HepG2 (cell line): ENCODE results near the gene TBC1D20. TPM values are rescaled to one million over a fixed set of nuclear protein-coding genes. Genes with fewer than 3 reads are reported as not detected.

Source experiments
- ATAC-seq: fragments of 200-7000 bp; cut with Tn5 transposase; 3 replicates; pipeline ENCODE4 v1.9.1; 2020; ENCODE audit warnings: mild to moderate bottlenecking, moderate library complexity
- BruUV-seq: library from RNA; stranded (reverse); fragments of 400-500 nt; replicated peaks from 2 replicates; lab custom pipeline; 2021; lab: Mats Ljungman, UMichigan
- CTCF ChIA-PET: fragments of 300-600 bp; formaldehyde crosslinking; extraction: SDS; loops from one replicate; lab custom pipeline; 2021; ENCODE audit warnings: low total read pairs, inconsistent platforms, low intra/inter-chr PET ratio; lab: Yijun Ruan, JAX
- POLR2A ChIA-PET: fragments of 350-600 bp; sonication (Branson Sonifier 250); formaldehyde crosslinking; loops from one replicate; lab custom pipeline; 2020; ENCODE audit warnings: antibody characterized with exemption, inconsistent platforms; lab: Yijun Ruan, JAX
- DNase-seq: peaks from one replicate; pipeline ENCODE4 v3.0.0-alpha.2; 2015; ENCODE audit warnings: low spot score
- FAIRE-seq: peaks from 3 replicates; lab custom pipeline; 2011; peaks lifted over from hg19 to GRCh38; lab: Jason Lieb, UNC
- H2AFZ ChIP-seq: one replicate; pipeline ENCODE4 v1.6.1; 2011; ENCODE audit warnings: low read length, inconsistent platforms
- H3K27ac ChIP-seq: fragments of 300-600 bp; 3 replicates; pipeline ENCODE4 v1.8.0; 2011; ENCODE audit warnings: mixed run types, mild to moderate bottlenecking, mixed read lengths, low read length, inconsistent platforms; ENCODE audit not compliant: insufficient read depth; ENCODE audit errors: extremely low read length
- H3K27me3 ChIP-seq, 2 experiments: fragments of 200-600 bp in 1 of 2; 2 replicates in 1 of 2; 3 replicates in 1 of 2; pipeline versions ENCODE4 v1.6.0 to v1.8.0; 2011; ENCODE audit warnings: low read length in 2 of 2, mild to moderate bottlenecking in 2 of 2, moderate library complexity in 2 of 2, inconsistent platforms in 1 of 2; ENCODE audit not compliant: insufficient read depth in 2 of 2, control insufficient read depth in 1 of 2
- H3K36me3 ChIP-seq, 2 experiments: fragments of 200-600 bp in 1 of 2; replicated peaks in 1 of 2; 2 replicates in 1 of 2; 3 replicates in 1 of 2; pipeline versions ENCODE4 v1.5.1 to v1.8.0; 2011; ENCODE audit warnings: low read length in 2 of 2, inconsistent platforms in 1 of 2; ENCODE audit not compliant: insufficient read depth in 2 of 2, control insufficient read depth in 1 of 2
- H3K4me1 ChIP-seq: 2 replicates; pipeline ENCODE4 v1.5.1; 2012; ENCODE audit warnings: low read length, inconsistent platforms; ENCODE audit not compliant: insufficient read depth
- H3K4me2 ChIP-seq: 2 replicates; pipeline ENCODE4 v1.6.0; 2011; ENCODE audit warnings: low read depth, low read length, inconsistent platforms
- H3K4me3 ChIP-seq, 3 experiments: fragments of 200-600 bp in 1 of 3; sonication (generic), shearing (Covaris generic) in 1 of 3; replicated peaks in 1 of 3; 2 replicates each; pipeline ENCODE4 v1.5.1; 2011 to 2016; ENCODE audit warnings: low read length in 3 of 3, inconsistent platforms in 2 of 3, low read depth in 2 of 3, mild to moderate bottlenecking in 2 of 3, control low read depth in 1 of 3, mixed read lengths in 1 of 3; ENCODE audit not compliant: insufficient read depth in 1 of 3
- H3K79me2 ChIP-seq: one replicate; pipeline ENCODE4 v1.6.1; 2011; ENCODE audit warnings: low read length, inconsistent platforms; ENCODE audit not compliant: insufficient read depth
- H3K9ac ChIP-seq: 2 replicates; pipeline ENCODE4 v1.6.0; 2011; ENCODE audit warnings: mild to moderate bottlenecking, low read depth, low read length, inconsistent platforms; ENCODE audit not compliant: insufficient read depth
- H3K9me3 ChIP-seq: 2 replicates; pipeline ENCODE4 v1.5.1; 2012; ENCODE audit warnings: mild to moderate bottlenecking, low read length
- H4K20me1 ChIP-seq: 2 replicates; pipeline ENCODE4 v1.6.0; 2011; ENCODE audit warnings: inconsistent platforms, mild to moderate bottlenecking, low read length, moderate library complexity; ENCODE audit not compliant: insufficient read depth
- ATAD3A ChIP-seq: sonication (generic); formaldehyde crosslinking; IDR thresholded peaks from 2 replicates; pipeline ENCODE4 v1.4.0; 2020; ENCODE audit warnings: missing genetic modification reagents
- MAFK ChIP-seq, 2 experiments: IDR thresholded peaks in 1 of 2; conservative IDR thresholded peaks in 1 of 2; 2 replicates each; pipeline ENCODE4 v1.6.1; 2011; ENCODE audit warnings: improper control_type of control experiment in 2 of 2, low read length in 2 of 2
- NFKBIZ ChIP-seq: IDR thresholded peaks from 2 replicates; pipeline ENCODE4 v1.6.1; 2018; ENCODE audit warnings: missing genetic modification reagents, missing compliant biosample characterization
- RARA ChIP-seq: IDR thresholded peaks from 2 replicates; pipeline ENCODE4 v1.6.1; 2016; ENCODE audit warnings: missing genetic modification reagents, missing compliant biosample characterization
- SP140L ChIP-seq: sonication (generic); formaldehyde crosslinking; IDR thresholded peaks from 2 replicates; pipeline ENCODE4 v1.4.0; 2020; ENCODE audit warnings: missing genetic modification reagents, borderline replicate concordance
- TBL1XR1 ChIP-seq: fragments of 150-350 bp; IDR thresholded peaks from 2 replicates; pipeline ENCODE4 v1.6.1; 2014; ENCODE audit warnings: borderline replicate concordance, low read length; ENCODE audit not compliant: partially characterized antibody
- THYN1 ChIP-seq: sonication (generic); formaldehyde crosslinking; IDR thresholded peaks from 2 replicates; pipeline ENCODE4 v1.8.1; 2023; ENCODE audit warnings: low read depth, mild to moderate bottlenecking, moderate library complexity, missing genetic modification reagents, borderline replicate concordance
- ZNF224 ChIP-seq: sonication (generic); formaldehyde crosslinking; IDR thresholded peaks from 2 replicates; pipeline ENCODE4 v1.5.0; 2020; ENCODE audit warnings: mild to moderate bottlenecking, missing genetic modification reagents
- ZNF253 ChIP-seq: sonication (generic); formaldehyde crosslinking; IDR thresholded peaks from 2 replicates; pipeline ENCODE4 v1.8.0; 2022; ENCODE audit warnings: mild to moderate bottlenecking, missing genetic modification reagents, borderline replicate concordance
- ZNF33B ChIP-seq: sonication (generic); formaldehyde crosslinking; IDR thresholded peaks from 2 replicates; pipeline ENCODE4 v1.5.1; 2020; ENCODE audit warnings: mild to moderate bottlenecking, missing genetic modification reagents
- ZNF362 ChIP-seq: sonication (generic); formaldehyde crosslinking; IDR thresholded peaks from 2 replicates; pipeline ENCODE4 v1.4.0; 2020; ENCODE audit warnings: missing genetic modification reagents, mild to moderate bottlenecking, borderline replicate concordance
- ZNF543 ChIP-seq: sonication (generic); formaldehyde crosslinking; IDR thresholded peaks from 2 replicates; pipeline ENCODE4 v1.4.0; 2020; ENCODE audit warnings: mild to moderate bottlenecking, missing genetic modification reagents
- ZNF644 ChIP-seq: IDR thresholded peaks from 2 replicates; pipeline ENCODE4 v1.6.1; 2016; ENCODE audit warnings: low read depth
- ZNF746 ChIP-seq: sonication (generic); formaldehyde crosslinking; IDR thresholded peaks from 2 replicates; pipeline ENCODE4 v1.8.0; 2022; ENCODE audit warnings: mild to moderate bottlenecking, missing genetic modification reagents
- WGBS: methylation state at CpG from one replicate; pipeline ENCODE4 v1.1.6; 2017; ENCODE audit warnings: low lambda C conversion rate; 5-methylcytosine and 5-hydroxymethylcytosine counted together
- in situ Hi-C: cut with HindIII; loops from 2 replicates; pipeline ENCODE4 v1.10.0; 2017; ENCODE audit warnings: low pct_unique_long_range_greater_than_20kb; ENCODE audit not compliant: extremely low pct_ligation_motif_present
- intact Hi-C: fragments of 100-400 bp; cut with micrococcal nuclease; formaldehyde crosslinking; loops from one replicate; pipeline ENCODE4 v1.10.0; 2022; ENCODE audit not compliant: unreplicated experiment
- polyA plus RNA-seq, 8 experiments: library from polyadenylated mRNA; depleted of rRNA in 3 of 8; stranded (reverse) in 7 of 8; unstranded in 1 of 8; fragments of >200 nt; fragmentation: Illumina TruSeq in 4 of 8; extraction: Trizol in 4 of 8; gene quantifications; 2 replicates each; pipeline versions ENCODE4 v1.2.1 to v1.2.3, GENCODE V29; 2011 to 2016; ENCODE audit warnings: low read depth in 4 of 8, missing spikeins in 1 of 8, mixed read lengths in 1 of 8; ENCODE audit not compliant: insufficient read depth in 1 of 8
- total RNA-seq, 5 experiments: library from RNA; depleted of rRNA; stranded (reverse); fragments of >200 nt; fragmentation: Illumina TruSeq; extraction: Trizol; gene quantifications; 2 replicates each; pipeline ENCODE4 v1.2.3, GENCODE V29; 2016; ENCODE audit warnings: low read depth in 1 of 5

The TBC1D20 gene
- total and polyA plus RNA-seq, 2 of the 13 experiments (the other 11 are each of a cell fraction or from before 2014, with no cell fraction given), result 36.6 to 47.1 TPM

- Histone ChIP-seq H2AFZ (no peak overlapping the region), H3K4me3 (no peak overlapping the region), H4K20me1 (no peaks in the 10 kb centered on the region), H3K4me1 (peaks cover 23% of the 10 kb centered on the region), H3K4me2 (no peak overlapping the region), H3K9ac (no peak overlapping the region), H3K27me3 (no peaks in the 10 kb centered on the region; a peak in 1 of 5 replicates), H3K36me3 (no peaks in the 10 kb centered on the region), H3K9me3 (peaks cover 55% of the 10 kb centered on the region), H3K27ac (no peak overlapping the region), H3K79me2 (no peaks in the 10 kb centered on the region)
- TF ChIP-seq ZNF224 (no peak), ATAD3A (CRISPR knock-in tag) (no peak), TBL1XR1 (no peak), NFKBIZ (0 out of 2 replicates have a peak, but pooled peaks have one; percentile 10), ZNF746 (no peak), ZNF543 (no peak), ZNF362 (CRISPR knock-in tag) (no peak), ZNF644 (CRISPR knock-in tag) (no peak), RARA (no peak), SP140L (CRISPR knock-in tag) (no peak), ZNF33B (CRISPR knock-in tag) (no peak), THYN1 (CRISPR knock-in tag) (no peak), MAFK (conservative IDR thresholded peaks at IDR 0.05 in 1 of 2, IDR thresholded peaks at IDR 0.05 in 1 of 2; ENCODE audit: low read length in 2 of 2) (no peak), ZNF253 (CRISPR knock-in tag) (peak; percentile 96; the same call in 1 of the 2 replicates)
- ATAC-seq (no peak), DNase-seq (no peak), FAIRE-seq (no peak)
- ChIA-PET POLR2A (interaction anchor here (1.4 kb wide), 1 partner anchor 9 kb away, joined by 3 read pairs; no protein-coding TSS in a partner anchor), CTCF (no interaction called here)
- in situ Hi-C loops, result no loop called here
- BruUV-seq, result no TSS peak
- 34% methylated on average over 7 of the region's 7 CpGs for WGBS
- intact Hi-C loops, result no loop called here
Measured at GRCh38 chr20:467755-468154, 5.4 kb upstream of the TBC1D20 start.
